SK-N-MC (cell line): ENCODE measurements around the gene MPP4.

Source experiments
- EZH2 ChIP-seq: fragments of 200-600 bp; sonication (generic); IDR thresholded peaks from one replicate; pipeline ENCODE4 v1.6.1; 2017; ENCODE audit warnings: antibody characterized with exemption
- POLR2AphosphoS5 ChIP-seq: IDR thresholded peaks from 2 replicates; pipeline ENCODE4 v1.6.1; 2012; ENCODE audit warnings: mild to moderate bottlenecking, low read depth, low read length, borderline replicate concordance

DNA sequence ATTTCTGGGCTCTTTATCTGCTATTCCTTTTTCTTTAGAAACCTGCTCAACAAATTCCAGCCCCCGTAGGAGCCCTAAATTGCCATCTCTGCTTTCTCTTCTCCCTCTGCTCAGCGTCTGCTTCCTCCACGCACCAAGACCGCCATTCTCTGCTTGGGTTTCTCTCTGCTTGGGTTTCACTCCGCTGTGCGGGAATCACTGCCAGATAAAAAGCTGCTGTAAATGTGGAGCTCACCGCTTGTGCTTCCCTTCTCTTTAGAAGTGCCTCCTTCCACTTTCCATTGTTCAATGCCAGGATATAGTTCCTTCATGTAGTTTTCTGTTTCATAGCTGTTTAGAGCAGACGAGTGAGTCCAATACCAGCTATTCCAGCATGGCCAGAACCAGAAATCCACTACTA lies 101.0 kb downstream of the MPP4 start:
- no peak for TF ChIP-seq EZH2
- no peak for TF ChIP-seq POLR2AphosphoS5
